NCI-H2196 treated with DMSO at 0.1 percent for 48 hours (cell line): ENCODE results near the gene EEFSEC.

Experiments used
- DNase-seq: peaks from one replicate; lab custom pipeline; 2025; ENCODE audit not compliant: unreplicated experiment; lab: John Stamatoyannopoulos, UW

Gene EEFSEC

GRCh38 chr3:128313071-128313725 is 159.9 kb downstream of the EEFSEC start:
- no peak for DNase-seq

- DNase-seq = no peak
Observed at GRCh38 chr3:128313935-128314334, 160.7 kb downstream of the EEFSEC start.

GRCh38 chr3:128315313-128315712 is 162.0 kb downstream of the EEFSEC start:
- DNase-seq = no peak

GRCh38 chr3:128316481-128316891 is 163.2 kb downstream of the EEFSEC start:
- DNase-seq = no peak

- DNase-seq = no peak
Observed at GRCh38 chr3:128317101-128317697, 163.9 kb downstream of the EEFSEC start.

- no peak for DNase-seq
Observed at GRCh38 chr3:128317698-128318231, 164.5 kb downstream of the EEFSEC start.

- DNase-seq = no peak
Observed at GRCh38 chr3:128318275-128318941, 165.1 kb downstream of the EEFSEC start.

GRCh38 chr3:128319107-128319506 is 165.8 kb downstream of the EEFSEC start:
- no peak for DNase-seq

- no peak for DNase-seq
Observed at GRCh38 chr3:128319741-128320141, 166.5 kb downstream of the EEFSEC start.

GRCh38 chr3:128320551-128321340 is 167.5 kb downstream of the EEFSEC start:
- DNase-seq = no peak

GRCh38 chr3:128321418-128321817 is 168.1 kb downstream of the EEFSEC start:
- no peak for DNase-seq

GRCh38 chr3:128322030-128323022 is 169.0 kb downstream of the EEFSEC start:
- peak; percentile 25 for DNase-seq

GRCh38 chr3:128323206-128324081 is 170.2 kb downstream of the EEFSEC start:
- DNase-seq = peak; percentile 74

- no peak for DNase-seq
Observed at GRCh38 chr3:128324911-128325592, 171.8 kb downstream of the EEFSEC start.

- DNase-seq = no peak
Observed at GRCh38 chr3:128326051-128326823, 173.0 kb downstream of the EEFSEC start.

GRCh38 chr3:128327606-128328031 is 174.3 kb downstream of the EEFSEC start:
- DNase-seq = no peak

- no peak for DNase-seq
Observed at GRCh38 chr3:128328546-128329458, 175.5 kb downstream of the EEFSEC start.
